HepG2 (cell line): ENCODE data around the gene ARHGEF40. TPM values are rescaled to one million over a fixed set of nuclear protein-coding genes. Genes with fewer than 3 reads are reported as not detected.

ENCODE experiments used
- ATAC-seq: fragments of 200-7000 bp; cut with Tn5 transposase; 3 replicates; pipeline ENCODE4 v1.9.1; 2020; ENCODE audit warnings: mild to moderate bottlenecking, moderate library complexity
- BruUV-seq: library from RNA; stranded (reverse); fragments of 400-500 nt; replicated peaks from 2 replicates; lab custom pipeline; 2021; lab: Mats Ljungman, UMichigan
- CTCF ChIA-PET: fragments of 300-600 bp; formaldehyde crosslinking; extraction: SDS; loops from one replicate; lab custom pipeline; 2021; ENCODE audit warnings: low total read pairs, inconsistent platforms, low intra/inter-chr PET ratio; lab: Yijun Ruan, JAX
- POLR2A ChIA-PET: fragments of 350-600 bp; sonication (Branson Sonifier 250); formaldehyde crosslinking; loops from one replicate; lab custom pipeline; 2020; ENCODE audit warnings: antibody characterized with exemption, inconsistent platforms; lab: Yijun Ruan, JAX
- DNase-seq: peaks from one replicate; pipeline ENCODE4 v3.0.0-alpha.2; 2015; ENCODE audit warnings: low spot score
- FAIRE-seq: peaks from 3 replicates; lab custom pipeline; 2011; peaks lifted over from hg19 to GRCh38; lab: Jason Lieb, UNC
- H2AFZ ChIP-seq: one replicate; pipeline ENCODE4 v1.6.1; 2011; ENCODE audit warnings: low read length, inconsistent platforms
- H3K27ac ChIP-seq: fragments of 300-600 bp; 3 replicates; pipeline ENCODE4 v1.8.0; 2011; ENCODE audit warnings: mixed run types, mild to moderate bottlenecking, mixed read lengths, low read length, inconsistent platforms; ENCODE audit not compliant: insufficient read depth; ENCODE audit errors: extremely low read length
- H3K27me3 ChIP-seq, 2 experiments: fragments of 200-600 bp in 1 of 2; 2 replicates in 1 of 2; 3 replicates in 1 of 2; pipeline versions ENCODE4 v1.6.0 to v1.8.0; 2011; ENCODE audit warnings: low read length in 2 of 2, mild to moderate bottlenecking in 2 of 2, moderate library complexity in 2 of 2, inconsistent platforms in 1 of 2; ENCODE audit not compliant: insufficient read depth in 2 of 2, control insufficient read depth in 1 of 2
- H3K36me3 ChIP-seq, 2 experiments: fragments of 200-600 bp in 1 of 2; replicated peaks in 1 of 2; 2 replicates in 1 of 2; 3 replicates in 1 of 2; pipeline versions ENCODE4 v1.5.1 to v1.8.0; 2011; ENCODE audit warnings: low read length in 2 of 2, inconsistent platforms in 1 of 2; ENCODE audit not compliant: insufficient read depth in 2 of 2, control insufficient read depth in 1 of 2
- H3K4me1 ChIP-seq: 2 replicates; pipeline ENCODE4 v1.5.1; 2012; ENCODE audit warnings: low read length, inconsistent platforms; ENCODE audit not compliant: insufficient read depth
- H3K4me2 ChIP-seq: 2 replicates; pipeline ENCODE4 v1.6.0; 2011; ENCODE audit warnings: low read depth, low read length, inconsistent platforms
- H3K4me3 ChIP-seq, 3 experiments: fragments of 200-600 bp in 1 of 3; sonication (generic), shearing (Covaris generic) in 1 of 3; replicated peaks in 1 of 3; 2 replicates each; pipeline ENCODE4 v1.5.1; 2011 to 2016; ENCODE audit warnings: low read length in 3 of 3, inconsistent platforms in 2 of 3, low read depth in 2 of 3, mild to moderate bottlenecking in 2 of 3, control low read depth in 1 of 3, mixed read lengths in 1 of 3; ENCODE audit not compliant: insufficient read depth in 1 of 3
- H3K79me2 ChIP-seq: one replicate; pipeline ENCODE4 v1.6.1; 2011; ENCODE audit warnings: low read length, inconsistent platforms; ENCODE audit not compliant: insufficient read depth
- H3K9ac ChIP-seq: 2 replicates; pipeline ENCODE4 v1.6.0; 2011; ENCODE audit warnings: mild to moderate bottlenecking, low read depth, low read length, inconsistent platforms; ENCODE audit not compliant: insufficient read depth
- H3K9me3 ChIP-seq: 2 replicates; pipeline ENCODE4 v1.5.1; 2012; ENCODE audit warnings: mild to moderate bottlenecking, low read length
- H4K20me1 ChIP-seq: 2 replicates; pipeline ENCODE4 v1.6.0; 2011; ENCODE audit warnings: inconsistent platforms, mild to moderate bottlenecking, low read length, moderate library complexity; ENCODE audit not compliant: insufficient read depth
- CHD4 ChIP-seq: fragments of 200-600 bp; sonication (generic); IDR thresholded peaks from 2 replicates; pipeline ENCODE4 v1.7.0; 2017; ENCODE audit warnings: mild to moderate bottlenecking, low read length, borderline replicate concordance
- CREB1 ChIP-seq, 2 experiments: fragments of 450-650 bp in 1 of 2; IDR thresholded peaks; 2 replicates each; pipeline ENCODE4 v1.6.1; 2016 to 2017; ENCODE audit warnings: control low read depth in 1 of 2, mild to moderate bottlenecking in 1 of 2, missing compliant biosample characterization in 1 of 2, missing genetic modification characterization in 1 of 2
- DNMT3B ChIP-seq: conservative IDR thresholded peaks from 2 replicates; pipeline ENCODE4 v1.6.1; 2016; ENCODE audit warnings: missing biosample characterization, control low read depth
- ERF ChIP-seq: IDR thresholded peaks from 2 replicates; pipeline ENCODE4 v1.6.1; 2018; ENCODE audit warnings: missing biosample characterization, missing genetic modification reagents
- MLLT10 ChIP-seq: sonication (generic); formaldehyde crosslinking; IDR thresholded peaks from 2 replicates; pipeline ENCODE4 v1.4.0; 2020; ENCODE audit warnings: missing genetic modification reagents
- PLSCR1 ChIP-seq: sonication (generic); formaldehyde crosslinking; IDR thresholded peaks from 2 replicates; pipeline ENCODE4 v1.5.0; 2020; ENCODE audit warnings: missing genetic modification reagents, mild to moderate bottlenecking, borderline replicate concordance
- SNRNP70 ChIP-seq: fragments of 200-400 bp; formaldehyde crosslinking; IDR thresholded peaks from 2 replicates; pipeline ENCODE4 v1.6.1; 2017; ENCODE audit warnings: mild to moderate bottlenecking, low read depth, low read length, moderate library complexity
- STAG1 ChIP-seq: sonication (generic); formaldehyde crosslinking; IDR thresholded peaks from 2 replicates; pipeline ENCODE4 v1.4.0; 2020; ENCODE audit warnings: missing genetic modification reagents
- ZNF24 ChIP-seq: fragments of 450-650 bp; IDR thresholded peaks from 2 replicates; pipeline ENCODE4 v1.6.1; 2017; ENCODE audit warnings: antibody characterized with exemption, mild to moderate bottlenecking
- ZNF260 ChIP-seq: sonication (generic); formaldehyde crosslinking; IDR thresholded peaks from 2 replicates; pipeline ENCODE4 v1.4.0; 2020; ENCODE audit warnings: missing genetic modification reagents, low read depth, mild to moderate bottlenecking, borderline replicate concordance
- ZNF367 ChIP-seq: sonication (generic); formaldehyde crosslinking; IDR thresholded peaks from 2 replicates; pipeline ENCODE4 v1.4.0; 2020; ENCODE audit warnings: missing genetic modification reagents, borderline replicate concordance
- ZNF496 ChIP-seq: sonication (generic); formaldehyde crosslinking; IDR thresholded peaks from 2 replicates; pipeline ENCODE4 v1.8.1; 2023; ENCODE audit warnings: mild to moderate bottlenecking, moderate library complexity, missing genetic modification reagents; ENCODE audit not compliant: insufficient replicate concordance
- ZSCAN12 ChIP-seq: sonication (generic); formaldehyde crosslinking; IDR thresholded peaks from 2 replicates; pipeline ENCODE4 v1.9.0; 2021; ENCODE audit warnings: mild to moderate bottlenecking, missing genetic modification reagents
- WGBS: methylation state at CpG from one replicate; pipeline ENCODE4 v1.1.6; 2017; ENCODE audit warnings: low lambda C conversion rate; 5-methylcytosine and 5-hydroxymethylcytosine counted together
- in situ Hi-C: cut with HindIII; loops from 2 replicates; pipeline ENCODE4 v1.10.0; 2017; ENCODE audit warnings: low pct_unique_long_range_greater_than_20kb; ENCODE audit not compliant: extremely low pct_ligation_motif_present
- intact Hi-C: fragments of 100-400 bp; cut with micrococcal nuclease; formaldehyde crosslinking; loops from one replicate; pipeline ENCODE4 v1.10.0; 2022; ENCODE audit not compliant: unreplicated experiment
- polyA plus RNA-seq, 8 experiments: library from polyadenylated mRNA; depleted of rRNA in 3 of 8; stranded (reverse) in 7 of 8; unstranded in 1 of 8; fragments of >200 nt; fragmentation: Illumina TruSeq in 4 of 8; extraction: Trizol in 4 of 8; gene quantifications; 2 replicates each; pipeline versions ENCODE4 v1.2.1 to v1.2.3, GENCODE V29; 2011 to 2016; ENCODE audit warnings: low read depth in 4 of 8, missing spikeins in 1 of 8, mixed read lengths in 1 of 8; ENCODE audit not compliant: insufficient read depth in 1 of 8
- total RNA-seq, 5 experiments: library from RNA; depleted of rRNA; stranded (reverse); fragments of >200 nt; fragmentation: Illumina TruSeq; extraction: Trizol; gene quantifications; 2 replicates each; pipeline ENCODE4 v1.2.3, GENCODE V29; 2016; ENCODE audit warnings: low read depth in 1 of 5
- TF ChIP-seq, protein P1 (sequence below): sonication (generic); formaldehyde crosslinking; conservative IDR thresholded peaks from 2 replicates; pipeline ENCODE4 v1.8.0; 2022; ENCODE audit warnings: low read depth, missing genetic modification reagents
- TF ChIP-seq, protein P2 (sequence below): sonication (generic); formaldehyde crosslinking; conservative IDR thresholded peaks from 2 replicates; pipeline ENCODE4 v1.5.0; 2020; ENCODE audit warnings: missing genetic modification reagents

The ARHGEF40 gene
- total and polyA plus RNA-seq, 2 of the 13 experiments (the other 11 are each of a cell fraction or from before 2014, with no cell fraction given), result 28.1 to 78.1 TPM

DNA sequence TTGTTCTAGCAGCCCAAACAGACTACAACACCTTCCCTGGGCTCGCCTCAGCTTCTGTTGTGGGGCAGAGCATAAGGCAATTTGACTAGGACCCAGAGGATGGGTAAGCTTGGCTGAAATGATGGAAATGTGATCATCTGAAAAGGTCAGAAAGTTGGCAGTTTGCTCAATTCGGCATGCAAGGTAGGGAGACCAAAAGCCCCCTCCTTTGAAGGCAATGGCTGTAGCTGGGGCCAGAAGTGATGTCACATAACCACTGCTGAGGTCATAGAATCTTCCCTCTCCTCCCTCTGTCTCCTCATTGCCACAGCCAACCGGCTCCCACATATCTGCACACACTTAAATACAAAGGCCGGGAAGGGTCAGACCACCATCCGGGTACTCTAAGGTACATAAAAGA is 40.2 kb upstream of the ARHGEF40 start, which contains the start of gene TPPP2:
Gene TPPP2 (plus strand): TSS at position 301 of the 400 bp plus-strand sequence. CDS start 365 bp downstream, outside the sequence.
- no peaks in the 10 kb centered on the region for H4K20me1 ChIP-seq
- H3K4me3 ChIP-seq, result no peak within 1 kb of the TSS
- ATAC-seq, result no peak
- no TSS peak for BruUV-seq
- H3K9ac ChIP-seq, result no peak within 1 kb of the TSS
- no peak within 1 kb of the TSS for H2AFZ ChIP-seq
- POLR2A ChIA-PET, result interaction anchor here (0.9 kb wide), 1 partner anchor 9 kb away, joined by 3 read pairs; no protein-coding TSS in a partner anchor
- TF ChIP-seq CREB1 (IDR thresholded peaks at IDR 0.05) (peak; percentile 13; the same call in 1 of the 2 replicates), CREB1 (CRISPR knock-in tag; IDR thresholded peaks at IDR 0.05) (no peak), ERF (CRISPR knock-in tag) (no peak), STAG1 (CRISPR knock-in tag) (no peak)
- no peak within 1 kb of the TSS for H3K27ac ChIP-seq
- no peaks in the 10 kb centered on the region; a peak in 1 of 5 replicates for H3K27me3 ChIP-seq
- in situ Hi-C loops, result no loop called here
- no peak for DNase-seq
- H3K4me1 ChIP-seq, result peaks cover 28% of the 10 kb centered on the region
- 89% methylated on average over 5 of the region's 5 CpGs for WGBS
- no peak within 1 kb of the TSS for H3K4me2 ChIP-seq
- intact Hi-C loops, result no loop called here
- no peaks in the 10 kb centered on the region for H3K79me2 ChIP-seq
- no peaks in the 10 kb centered on the region for H3K9me3 ChIP-seq
- CTCF ChIA-PET, result no interaction called here
- no peak for FAIRE-seq
- H3K36me3 ChIP-seq, result no peaks in the 10 kb centered on the region

DNA sequence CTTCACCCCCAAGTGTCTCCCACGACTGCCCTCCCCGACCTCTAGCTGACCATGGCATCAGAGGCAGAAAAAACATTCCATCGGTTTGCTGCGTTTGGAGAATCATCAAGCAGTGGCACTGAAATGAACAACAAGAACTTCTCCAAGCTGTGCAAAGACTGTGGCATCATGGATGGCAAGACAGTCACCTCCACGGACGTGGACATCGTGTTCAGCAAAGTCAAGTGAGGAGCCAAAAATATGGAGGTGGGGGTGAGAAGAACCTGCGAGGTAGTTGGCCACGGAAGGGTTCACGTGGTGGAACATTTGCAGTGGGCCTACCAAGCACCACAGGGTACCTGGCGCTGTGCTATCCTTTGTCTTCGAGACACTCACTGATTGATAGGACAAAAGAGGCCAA is 39.6 kb upstream of the ARHGEF40 start:
- Histone ChIP-seq H2AFZ (no peak overlapping the region), H3K79me2 (no peaks in the 10 kb centered on the region), H3K36me3 (no peaks in the 10 kb centered on the region), H3K27ac (no peak overlapping the region), H3K4me2 (no peak overlapping the region), H3K4me1 (peaks cover 29% of the 10 kb centered on the region), H3K9me3 (no peaks in the 10 kb centered on the region), H3K9ac (no peak overlapping the region), H3K4me3 (no peak overlapping the region), H4K20me1 (no peaks in the 10 kb centered on the region), H3K27me3 (no peaks in the 10 kb centered on the region; a peak in 1 of 5 replicates)
- no peak for FAIRE-seq
- in situ Hi-C loops (no loop called here), intact Hi-C loops (no loop called here)
- DNase-seq, result no peak
- ChIA-PET CTCF (no interaction called here), POLR2A (no interaction called here)
- ATAC-seq, result no peak
- BruUV-seq, result no TSS peak
- WGBS, result 89% methylated on average over 12 of the region's 12 CpGs
- TF ChIP-seq ZSCAN12 (no peak), ZNF260 (CRISPR knock-in tag) (no peak), ZNF367 (no peak), PLSCR1 (CRISPR knock-in tag) (no peak), SNRNP70 (no peak), CHD4 (no peak), ZNF24 (no peak), MLLT10 (CRISPR knock-in tag) (no peak), DNMT3B (no peak), ZNF496 (CRISPR knock-in tag) (no peak)
- TF ChIP-seq, protein P1, sequence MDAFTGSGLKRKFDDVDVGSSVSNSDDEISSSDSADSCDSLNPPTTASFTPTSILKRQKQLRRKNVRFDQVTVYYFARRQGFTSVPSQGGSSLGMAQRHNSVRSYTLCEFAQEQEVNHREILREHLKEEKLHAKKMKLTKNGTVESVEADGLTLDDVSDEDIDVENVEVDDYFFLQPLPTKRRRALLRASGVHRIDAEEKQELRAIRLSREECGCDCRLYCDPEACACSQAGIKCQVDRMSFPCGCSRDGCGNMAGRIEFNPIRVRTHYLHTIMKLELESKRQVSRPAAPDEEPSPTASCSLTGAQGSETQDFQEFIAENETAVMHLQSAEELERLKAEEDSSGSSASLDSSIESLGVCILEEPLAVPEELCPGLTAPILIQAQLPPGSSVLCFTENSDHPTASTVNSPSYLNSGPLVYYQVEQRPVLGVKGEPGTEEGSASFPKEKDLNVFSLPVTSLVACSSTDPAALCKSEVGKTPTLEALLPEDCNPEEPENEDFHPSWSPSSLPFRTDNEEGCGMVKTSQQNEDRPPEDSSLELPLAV (CRISPR knock-in tag), result no peak
- TF ChIP-seq, protein P2, sequence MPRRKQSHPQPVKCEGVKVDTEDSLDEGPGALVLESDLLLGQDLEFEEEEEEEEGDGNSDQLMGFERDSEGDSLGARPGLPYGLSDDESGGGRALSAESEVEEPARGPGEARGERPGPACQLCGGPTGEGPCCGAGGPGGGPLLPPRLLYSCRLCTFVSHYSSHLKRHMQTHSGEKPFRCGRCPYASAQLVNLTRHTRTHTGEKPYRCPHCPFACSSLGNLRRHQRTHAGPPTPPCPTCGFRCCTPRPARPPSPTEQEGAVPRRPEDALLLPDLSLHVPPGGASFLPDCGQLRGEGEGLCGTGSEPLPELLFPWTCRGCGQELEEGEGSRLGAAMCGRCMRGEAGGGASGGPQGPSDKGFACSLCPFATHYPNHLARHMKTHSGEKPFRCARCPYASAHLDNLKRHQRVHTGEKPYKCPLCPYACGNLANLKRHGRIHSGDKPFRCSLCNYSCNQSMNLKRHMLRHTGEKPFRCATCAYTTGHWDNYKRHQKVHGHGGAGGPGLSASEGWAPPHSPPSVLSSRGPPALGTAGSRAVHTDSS (CRISPR knock-in tag), result no peak
